ENCODE results near the gene OSBPL5. TPM values are rescaled to one million over a fixed set of nuclear protein-coding genes. Genes with fewer than 3 reads are reported as not detected.
A peak's percentile ranks its signal among the peaks of the same experiment; 100 is the strongest.

The OSBPL5 gene
- polyA plus RNA-seq, 3 donors = 3.1 to 30.3 (median 6.8) TPM

DNA sequence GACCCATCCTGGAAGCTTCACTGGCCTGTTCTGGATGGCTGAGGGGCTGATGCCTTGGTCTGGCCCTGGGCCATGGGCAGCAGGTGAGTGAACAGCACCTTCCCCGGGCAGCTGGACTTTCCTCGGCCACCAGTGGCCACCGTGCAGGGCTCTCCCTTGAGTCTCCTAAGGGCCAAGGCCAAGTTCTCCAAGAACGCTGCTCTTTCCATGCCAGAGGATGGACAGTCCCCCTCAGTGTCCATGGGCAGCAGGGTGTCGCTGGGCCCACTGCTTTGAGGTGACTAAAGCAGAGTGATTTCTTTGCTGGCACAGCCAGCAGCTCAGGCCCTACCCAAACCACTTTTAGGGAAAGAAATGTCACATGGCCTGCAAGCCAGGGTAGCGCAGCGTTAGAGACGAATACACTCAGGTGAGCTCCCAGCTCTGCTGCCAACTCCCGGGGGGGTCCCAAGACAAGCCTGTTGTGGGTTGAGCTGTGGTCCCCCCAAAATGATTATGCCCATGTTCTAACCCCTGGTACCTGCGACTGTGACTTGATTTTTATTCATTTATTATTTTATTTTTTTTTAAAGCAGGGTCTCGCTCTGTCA, 104.6 kb downstream of the OSBPL5 start:
- no peaks in the 10 kb centered on the region for H3K9me3 ChIP-seq (replicated peaks in 1 of 2; ENCODE audit: control insufficient read depth in 1 of 2, insufficient read depth in 1 of 2, low read length in 2 of 2)
- 95% methylated on average over 8 of the region's 11 CpGs for WGBS (ENCODE audit: insufficient coverage)
- no peaks in the 10 kb centered on the region for H3K36me3 ChIP-seq (replicated peaks in 1 of 2; ENCODE audit: control insufficient read depth in 1 of 2, insufficient read depth in 2 of 2, low read length in 2 of 2)
- H3K4me2 ChIP-seq (replicated peaks; ENCODE audit: extremely low read depth, low read length, poor library complexity, severe bottlenecking) = no peak overlapping the region
- no peak overlapping the region for H3K27ac ChIP-seq (ENCODE audit: low read depth in 1 of 2, low read length in 2 of 2)
- no peak overlapping the region for H3K27ac Mint-ChIP-seq
- H3K4me1 Mint-ChIP-seq = peaks cover 16% of the 10 kb centered on the region
- peaks cover 17 to 20% of the 10 kb centered on the region in 2 donors for H3K4me1 ChIP-seq (ENCODE audit: control insufficient read depth in 1 of 2, insufficient read depth in 2 of 2, low read length in 2 of 2)
- peaks cover 0 to 12% (median 8%) of the 10 kb centered on the region in 7 donors for H3K9me3 Mint-ChIP-seq
- H2AFZ ChIP-seq (ENCODE audit: insufficient read depth, low read depth, low read length, poor library complexity, severe bottlenecking) = no peak overlapping the region
- TF ChIP-seq, protein P1, sequence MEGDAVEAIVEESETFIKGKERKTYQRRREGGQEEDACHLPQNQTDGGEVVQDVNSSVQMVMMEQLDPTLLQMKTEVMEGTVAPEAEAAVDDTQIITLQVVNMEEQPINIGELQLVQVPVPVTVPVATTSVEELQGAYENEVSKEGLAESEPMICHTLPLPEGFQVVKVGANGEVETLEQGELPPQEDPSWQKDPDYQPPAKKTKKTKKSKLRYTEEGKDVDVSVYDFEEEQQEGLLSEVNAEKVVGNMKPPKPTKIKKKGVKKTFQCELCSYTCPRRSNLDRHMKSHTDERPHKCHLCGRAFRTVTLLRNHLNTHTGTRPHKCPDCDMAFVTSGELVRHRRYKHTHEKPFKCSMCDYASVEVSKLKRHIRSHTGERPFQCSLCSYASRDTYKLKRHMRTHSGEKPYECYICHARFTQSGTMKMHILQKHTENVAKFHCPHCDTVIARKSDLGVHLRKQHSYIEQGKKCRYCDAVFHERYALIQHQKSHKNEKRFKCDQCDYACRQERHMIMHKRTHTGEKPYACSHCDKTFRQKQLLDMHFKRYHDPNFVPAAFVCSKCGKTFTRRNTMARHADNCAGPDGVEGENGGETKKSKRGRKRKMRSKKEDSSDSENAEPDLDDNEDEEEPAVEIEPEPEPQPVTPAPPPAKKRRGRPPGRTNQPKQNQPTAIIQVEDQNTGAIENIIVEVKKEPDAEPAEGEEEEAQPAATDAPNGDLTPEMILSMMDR (IDR thresholded peaks at IDR 0.05) = no peak
- intact Hi-C loops (cut with micrococcal nuclease) = no loop called here
- H3K4me3 Mint-ChIP-seq = no peak overlapping the region
- no peaks in the 10 kb centered on the region for H3K36me3 Mint-ChIP-seq
- peaks cover 9% of the 10 kb centered on the region for H4K20me1 ChIP-seq (ENCODE audit: insufficient read depth, low read length)
- H3K79me2 ChIP-seq (ENCODE audit: insufficient read depth, low read length) = peaks cover 17% of the 10 kb centered on the region
- H3K9ac ChIP-seq (ENCODE audit: insufficient read depth, low read length, poor library complexity, severe bottlenecking) = no peak overlapping the region
- no peaks in the 10 kb centered on the region for H3K27me3 ChIP-seq (ENCODE audit: control insufficient read depth in 2 of 2, insufficient read depth in 2 of 2, low read length in 2 of 2)
- no peak for DNase-seq
- no peak overlapping the region for H3K4me3 ChIP-seq (replicated peaks in 1 of 3; ENCODE audit: low read depth in 2 of 3, low read length in 3 of 3)
- H3K27me3 Mint-ChIP-seq (ENCODE audit: low read depth in 3 of 3) = peaks cover 5 to 17% (median 5%) of the 10 kb centered on the region in 3 donors

GRCh38 chr11:3058753-3059664, 106.1 kb downstream of the OSBPL5 start:
- Histone ChIP-seq H3K9ac (ENCODE audit: insufficient read depth, low read length, poor library complexity, severe bottlenecking) (no peak overlapping the region), H4K20me1 (ENCODE audit: insufficient read depth, low read length) (peaks cover 21% of the 10 kb centered on the region), H3K27me3 (ENCODE audit: control insufficient read depth in 2 of 2, insufficient read depth in 2 of 2, low read length in 2 of 2) (no peaks in the 10 kb centered on the region), H3K79me2 (ENCODE audit: insufficient read depth, low read length) (peaks cover 32% of the 10 kb centered on the region), H3K27ac (ENCODE audit: low read depth in 1 of 2, low read length in 2 of 2) (no peak overlapping the region), H2AFZ (ENCODE audit: insufficient read depth, low read depth, low read length, poor library complexity, severe bottlenecking) (peak overlapping the region; percentile 68), H3K4me2 (replicated peaks; ENCODE audit: extremely low read depth, low read length, poor library complexity, severe bottlenecking) (no peak overlapping the region), H3K36me3 (replicated peaks in 1 of 2; ENCODE audit: control insufficient read depth in 1 of 2, insufficient read depth in 2 of 2, low read length in 2 of 2) (peaks cover 5 to 7% of the 10 kb centered on the region in 2 donors), H3K9me3 (replicated peaks in 1 of 2; ENCODE audit: control insufficient read depth in 1 of 2, insufficient read depth in 1 of 2, low read length in 2 of 2) (no peaks in the 10 kb centered on the region), H3K4me1 (ENCODE audit: control insufficient read depth in 1 of 2, insufficient read depth in 2 of 2, low read length in 2 of 2) (peaks cover 20 to 25% of the 10 kb centered on the region in 2 donors), H3K4me3 (replicated peaks in 1 of 3; ENCODE audit: low read depth in 2 of 3, low read length in 3 of 3) (no peak overlapping the region)
- TF ChIP-seq, protein P1 (IDR thresholded peaks at IDR 0.05) = no peak
- WGBS (ENCODE audit: insufficient coverage) = 91% methylated on average over 4 of the region's 13 CpGs
- Mint-ChIP-seq H3K27ac (no peak overlapping the region), H3K4me3 (no peak overlapping the region), H3K9me3 (peaks cover 0 to 4% (median 0%) of the 10 kb centered on the region in 7 donors), H3K36me3 (peaks cover 10 to 14% of the 10 kb centered on the region in 2 donors), H3K27me3 (ENCODE audit: low read depth in 3 of 3) (peaks cover 2 to 10% (median 3%) of the 10 kb centered on the region in 3 donors), H3K4me1 (peaks cover 29% of the 10 kb centered on the region)
- intact Hi-C loops (cut with micrococcal nuclease) = no loop called here
- peak in 1 of 3 donors; percentile 33 for DNase-seq
